OCI-LY1 (cell line): ENCODE data around the gene ZNF653.

Experiments
- CTCF ChIP-seq: fragments of 200-600 bp; sonication (generic), shearing (Covaris generic); IDR thresholded peaks from 2 replicates; pipeline ENCODE4 v1.5.1; 2017; ENCODE audit warnings: mild to moderate bottlenecking, antibody characterized with exemption, low read length, moderate library complexity, mixed read lengths
- EZH2 ChIP-seq: fragments of 200-600 bp; sonication (generic), shearing (Covaris generic); IDR thresholded peaks from 2 replicates; pipeline ENCODE4 v1.8.0; 2017; ENCODE audit warnings: borderline replicate concordance, mixed run types, mild to moderate bottlenecking, antibody characterized with exemption, low read length, moderate library complexity, mixed read lengths

- no peak for TF ChIP-seq CTCF
- no peak for TF ChIP-seq EZH2
These were observed 54.2 kb downstream of the ZNF653 start for GRCh38 chr19:11451327-11451870.
